WTC11 (cell line): Measurements from ENCODE around the gene SLC8A1. TPM values are rescaled to one million over a fixed set of nuclear protein-coding genes. Genes with fewer than 3 reads are reported as not detected.

Experiments
- ESRRA ChIP-seq: sonication (generic); formaldehyde crosslinking; IDR thresholded peaks from 2 replicates; pipeline ENCODE4 v1.8.1; 2022; ENCODE audit warnings: mild to moderate bottlenecking, missing genetic modification reagents, borderline replicate concordance
- FOXP1 ChIP-seq: sonication (generic); formaldehyde crosslinking; IDR thresholded peaks from 2 replicates; pipeline ENCODE4 v1.8.0; 2022; ENCODE audit warnings: missing genetic modification reagents, mild to moderate bottlenecking, moderate library complexity, borderline replicate concordance
- PRDM15 ChIP-seq: sonication (generic); formaldehyde crosslinking; IDR thresholded peaks from 2 replicates; pipeline ENCODE4 v1.8.0; 2022; ENCODE audit warnings: missing genetic modification reagents
- PREB ChIP-seq: sonication (generic); formaldehyde crosslinking; IDR thresholded peaks from 2 replicates; pipeline ENCODE4 v1.8.1; 2022; ENCODE audit warnings: mild to moderate bottlenecking, missing genetic modification reagents, moderate library complexity, borderline replicate concordance
- SMAD3 ChIP-seq: sonication (generic); formaldehyde crosslinking; IDR thresholded peaks from 2 replicates; pipeline ENCODE4 v1.8.0; 2022; ENCODE audit warnings: missing genetic modification reagents, mild to moderate bottlenecking, borderline replicate concordance
- SP1 ChIP-seq: sonication (generic); formaldehyde crosslinking; conservative IDR thresholded peaks from 2 replicates; pipeline ENCODE4 v1.8.1; 2022; ENCODE audit warnings: missing genetic modification reagents
- USF1 ChIP-seq: sonication (generic); formaldehyde crosslinking; IDR thresholded peaks from 2 replicates; pipeline ENCODE4 v1.8.0; 2022; ENCODE audit warnings: mild to moderate bottlenecking, missing genetic modification reagents
- ZMAT4 ChIP-seq: fragments of 250-450 bp; sonication (Bioruptor Pico); IDR thresholded peaks from 2 replicates; pipeline ENCODE4 v1.9.0; 2021; ENCODE audit warnings: mild to moderate bottlenecking
- ZNF263 ChIP-seq: sonication (generic); formaldehyde crosslinking; IDR thresholded peaks from 2 replicates; pipeline ENCODE4 v1.8.1; 2022; ENCODE audit warnings: low read depth, mild to moderate bottlenecking, moderate library complexity, missing genetic modification reagents
- ZNF396 ChIP-seq: fragments of 250-450 bp; sonication (Bioruptor Pico); IDR thresholded peaks from 2 replicates; pipeline ENCODE4 v1.8.0; 2021; ENCODE audit warnings: mild to moderate bottlenecking, moderate library complexity, borderline replicate concordance
- ZSCAN18 ChIP-seq: fragments of 250-450 bp; sonication (Bioruptor Pico); IDR thresholded peaks from 2 replicates; pipeline ENCODE4 v2.1.2; 2022; ENCODE audit warnings: mild to moderate bottlenecking, moderate library complexity
- total RNA-seq: library from RNA; stranded (reverse); gene quantifications from 3 replicates; pipeline ENCODE4 v1.2.3, GENCODE V29; 2021
- TF ChIP-seq, protein P1 (sequence below): sonication (generic); formaldehyde crosslinking; IDR thresholded peaks from 2 replicates; pipeline ENCODE4 v1.8.0; 2023; ENCODE audit warnings: missing genetic modification reagents
- TF ChIP-seq, protein P2 (sequence below): fragments of 250-450 bp; sonication (Bioruptor Pico); IDR thresholded peaks from 2 replicates; pipeline ENCODE4 v1.9.0; 2021; ENCODE audit warnings: mild to moderate bottlenecking
- TF ChIP-seq, protein P3 (sequence below): sonication (generic); formaldehyde crosslinking; IDR thresholded peaks from 2 replicates; pipeline ENCODE4 v1.8.0; 2022; ENCODE audit warnings: mild to moderate bottlenecking, missing genetic modification reagents

SLC8A1 gene
- total RNA-seq, 1 experiment from 2014 or later, result 2.6 TPM

GRCh38 chr2:40265602-40266001 lies 186.3 kb downstream of the SLC8A1 start (continued):
- TF ChIP-seq PREB (CRISPR knock-in tag), result no peak
- TF ChIP-seq ZMAT4 (CRISPR knock-in tag), result no peak
- no peak for TF ChIP-seq FOXP1 (CRISPR knock-in tag)
- no peak for TF ChIP-seq ZNF263 (CRISPR knock-in tag)
- TF ChIP-seq ZSCAN18, result no peak
- no peak for TF ChIP-seq SP1 (CRISPR knock-in tag)
- TF ChIP-seq, protein P1, sequence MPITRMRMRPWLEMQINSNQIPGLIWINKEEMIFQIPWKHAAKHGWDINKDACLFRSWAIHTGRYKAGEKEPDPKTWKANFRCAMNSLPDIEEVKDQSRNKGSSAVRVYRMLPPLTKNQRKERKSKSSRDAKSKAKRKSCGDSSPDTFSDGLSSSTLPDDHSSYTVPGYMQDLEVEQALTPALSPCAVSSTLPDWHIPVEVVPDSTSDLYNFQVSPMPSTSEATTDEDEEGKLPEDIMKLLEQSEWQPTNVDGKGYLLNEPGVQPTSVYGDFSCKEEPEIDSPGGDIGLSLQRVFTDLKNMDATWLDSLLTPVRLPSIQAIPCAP (CRISPR knock-in tag), result no peak
- TF ChIP-seq, protein P2, sequence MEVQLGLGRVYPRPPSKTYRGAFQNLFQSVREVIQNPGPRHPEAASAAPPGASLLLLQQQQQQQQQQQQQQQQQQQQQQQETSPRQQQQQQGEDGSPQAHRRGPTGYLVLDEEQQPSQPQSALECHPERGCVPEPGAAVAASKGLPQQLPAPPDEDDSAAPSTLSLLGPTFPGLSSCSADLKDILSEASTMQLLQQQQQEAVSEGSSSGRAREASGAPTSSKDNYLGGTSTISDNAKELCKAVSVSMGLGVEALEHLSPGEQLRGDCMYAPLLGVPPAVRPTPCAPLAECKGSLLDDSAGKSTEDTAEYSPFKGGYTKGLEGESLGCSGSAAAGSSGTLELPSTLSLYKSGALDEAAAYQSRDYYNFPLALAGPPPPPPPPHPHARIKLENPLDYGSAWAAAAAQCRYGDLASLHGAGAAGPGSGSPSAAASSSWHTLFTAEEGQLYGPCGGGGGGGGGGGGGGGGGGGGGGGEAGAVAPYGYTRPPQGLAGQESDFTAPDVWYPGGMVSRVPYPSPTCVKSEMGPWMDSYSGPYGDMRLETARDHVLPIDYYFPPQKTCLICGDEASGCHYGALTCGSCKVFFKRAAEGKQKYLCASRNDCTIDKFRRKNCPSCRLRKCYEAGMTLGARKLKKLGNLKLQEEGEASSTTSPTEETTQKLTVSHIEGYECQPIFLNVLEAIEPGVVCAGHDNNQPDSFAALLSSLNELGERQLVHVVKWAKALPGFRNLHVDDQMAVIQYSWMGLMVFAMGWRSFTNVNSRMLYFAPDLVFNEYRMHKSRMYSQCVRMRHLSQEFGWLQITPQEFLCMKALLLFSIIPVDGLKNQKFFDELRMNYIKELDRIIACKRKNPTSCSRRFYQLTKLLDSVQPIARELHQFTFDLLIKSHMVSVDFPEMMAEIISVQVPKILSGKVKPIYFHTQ (CRISPR knock-in tag), result no peak
- TF ChIP-seq PRDM15 (CRISPR knock-in tag), result no peak
- TF ChIP-seq USF1 (CRISPR knock-in tag), result no peak
- TF ChIP-seq ESRRA (CRISPR knock-in tag), result no peak
- TF ChIP-seq, protein P3, sequence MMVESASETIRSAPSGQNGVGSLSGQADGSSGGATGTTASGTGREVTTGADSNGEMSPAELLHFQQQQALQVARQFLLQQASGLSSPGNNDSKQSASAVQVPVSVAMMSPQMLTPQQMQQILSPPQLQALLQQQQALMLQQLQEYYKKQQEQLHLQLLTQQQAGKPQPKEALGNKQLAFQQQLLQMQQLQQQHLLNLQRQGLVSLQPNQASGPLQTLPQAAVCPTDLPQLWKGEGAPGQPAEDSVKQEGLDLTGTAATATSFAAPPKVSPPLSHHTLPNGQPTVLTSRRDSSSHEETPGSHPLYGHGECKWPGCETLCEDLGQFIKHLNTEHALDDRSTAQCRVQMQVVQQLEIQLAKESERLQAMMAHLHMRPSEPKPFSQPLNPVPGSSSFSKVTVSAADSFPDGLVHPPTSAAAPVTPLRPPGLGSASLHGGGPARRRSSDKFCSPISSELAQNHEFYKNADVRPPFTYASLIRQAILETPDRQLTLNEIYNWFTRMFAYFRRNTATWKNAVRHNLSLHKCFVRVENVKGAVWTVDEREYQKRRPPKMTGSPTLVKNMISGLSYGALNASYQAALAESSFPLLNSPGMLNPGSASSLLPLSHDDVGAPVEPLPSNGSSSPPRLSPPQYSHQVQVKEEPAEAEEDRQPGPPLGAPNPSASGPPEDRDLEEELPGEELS (CRISPR knock-in tag), result no peak
- TF ChIP-seq SMAD3 (CRISPR knock-in tag), result no peak
- TF ChIP-seq ZNF396, result no peak
